Measurements from ENCODE around the gene SLC34A3. TPM values are rescaled to one million over a fixed set of nuclear protein-coding genes. Genes with fewer than 3 reads are reported as not detected.

Gene SLC34A3
- total and polyA plus RNA-seq, 2 of the 8 experiments (the other 6 are each of a cell fraction or from before 2014, with no cell fraction given) = 0.08 TPM; not detected in 1

GRCh38 chr9:137191691-137192447, 38.8 kb upstream of the SLC34A3 start:
- H3K23me2 ChIP-seq (ENCODE audit: low read depth, low read length) = peaks cover 8% of the 10 kb centered on the region; the same call in 1 of the 2 replicates
- H2BK12ac ChIP-seq (ENCODE audit: low read depth, low read length) = no peak overlapping the region
- no peak overlapping the region for H4K5ac ChIP-seq (ENCODE audit: insufficient read length, low read depth, low read length)
- FAIRE-seq (no peak), DNase-seq (ENCODE audit: low read depth in 1 of 2, low spot score in 2 of 2) (no peak)
- no peak overlapping the region for H2BK120ac ChIP-seq (replicated peaks; ENCODE audit: low read depth, low read length)
- no peak overlapping the region for H3K14ac ChIP-seq (ENCODE audit: insufficient read length)
- H3K79me1 ChIP-seq (ENCODE audit: low read depth, low read length) = peaks cover 10% of the 10 kb centered on the region
- no peak overlapping the region for H3K56ac ChIP-seq (replicated peaks; ENCODE audit: insufficient read length, low read depth, low read length)
- H3K4ac ChIP-seq (replicated peaks; ENCODE audit: insufficient read length, low read depth, low read length) = no peak overlapping the region
- no peaks in the 10 kb centered on the region for H3K9me3 ChIP-seq (ENCODE audit: insufficient read depth in 2 of 2, low read depth in 1 of 2, low read length in 1 of 2)
- H2BK20ac ChIP-seq (ENCODE audit: low read length) = no peak overlapping the region
- H2AK5ac ChIP-seq (ENCODE audit: low read depth, low read length) = no peak overlapping the region
- H2BK15ac ChIP-seq (ENCODE audit: low read length) = no peak overlapping the region
- no peak overlapping the region for H3K23ac ChIP-seq (ENCODE audit: insufficient read length)
- peaks cover 0 to 34% (median 10%) of the 10 kb centered on the region in 4 experiments; a peak in 6 of 7 replicates for H3K4me1 ChIP-seq (replicated peaks in 1 of 4; ENCODE audit: control insufficient read depth in 3 of 4, insufficient read depth in 4 of 4, low read length in 3 of 4)
- no peak overlapping the region; the same call in 1 of the 2 replicates for H4K8ac ChIP-seq (ENCODE audit: extremely low read depth, insufficient read depth, low read length)
- no peak overlapping the region for H3K4me2 ChIP-seq (ENCODE audit: insufficient read depth in 1 of 2, low read depth in 2 of 2, low read length in 2 of 2)
- H3K36me3 ChIP-seq (ENCODE audit: control insufficient read depth in 2 of 4, insufficient read depth in 4 of 4, low read length in 3 of 4) = peaks cover 0 to 4% (median 1%) of the 10 kb centered on the region in 4 experiments; a peak in 2 of 8 replicates
- peaks cover 15 to 37% of the 10 kb centered on the region in 2 experiments for H4K20me1 ChIP-seq (replicated peaks in 1 of 2; ENCODE audit: control insufficient read depth in 1 of 2, insufficient read depth in 2 of 2, low read length in 2 of 2)
- peaks cover 0 to 27% of the 10 kb centered on the region in 2 experiments; a peak in 2 of 4 replicates for H3K79me2 ChIP-seq (ENCODE audit: control insufficient read depth in 1 of 2, insufficient read depth in 2 of 2, low read length in 2 of 2)
- POLR2A ChIA-PET (ENCODE audit: partially characterized antibody) = interaction anchor here (0.8 to 11.0 kb wide), 10 partner anchors 10 to 62 kb away, joined by 3 to 107 read pairs (median 4); partner anchors contain the start of genes NDOR1, RNF224, TMEM203 and TPRN
- CTCF ChIA-PET (ENCODE audit: partially characterized antibody) = interaction anchor here (1.1 to 14.0 kb wide), 7 partner anchors 7 to 61 kb away, joined by 3 to 204 read pairs (median 5); partner anchors contain the start of genes CYSRT1, LRRC26, RNF208 and RNF224
- H2AFZ ChIP-seq (ENCODE audit: low read length) = no peak overlapping the region
- no peak overlapping the region for H2BK5ac ChIP-seq (ENCODE audit: low read depth, low read length)
- no peaks in the 10 kb centered on the region for H3K27me3 ChIP-seq (replicated peaks in 1 of 4; ENCODE audit: control insufficient read depth in 3 of 4, extremely low read depth in 1 of 4, insufficient read depth in 3 of 4, low read length in 3 of 4)
- no peak overlapping the region for H3K9ac ChIP-seq (replicated peaks in 1 of 4; ENCODE audit: extremely low read depth in 1 of 4, low read depth in 3 of 4, low read length in 3 of 4)
- no peak overlapping the region for H3K27ac ChIP-seq (ENCODE audit: low read depth, low read length)
- no peak overlapping the region for H3K18ac ChIP-seq (ENCODE audit: extremely low read depth, low read length)
- no peak overlapping the region for H3K4me3 ChIP-seq (ENCODE audit: extremely low read depth in 1 of 4, insufficient read depth in 2 of 4, low read depth in 3 of 4, low read length in 4 of 4)
- WGBS, 2 experiments (ENCODE audit: extremely low coverage in 1 of 2, insufficient coverage in 1 of 2, insufficient read length in 1 of 2, insufficient replicate concordance in 2 of 2, low coverage in 1 of 2, low lambda C conversion rate in 2 of 2, missing lambda C conversion rate in 1 of 2) = 93% methylated on average over 16 of the region's 22 CpGs; no CpG with 5 or more reads in 1 of the 2 experiments
- H4K91ac ChIP-seq (replicated peaks; ENCODE audit: insufficient read length, low read length) = no peak overlapping the region
- no peak for TF ChIP-seq YY1 (IDR thresholded peaks at IDR 0.05; ENCODE audit: low read depth, low read length)
- no peak for TF ChIP-seq EGR1 (IDR thresholded peaks at IDR 0.05; ENCODE audit: borderline replicate concordance, low read depth, low read length)
- no peak for TF ChIP-seq TAF7 (optimal IDR thresholded peaks at IDR 0.05; ENCODE audit: borderline replicate concordance, low read depth, low read length)
- TF ChIP-seq SUZ12 (IDR thresholded peaks at IDR 0.05; ENCODE audit: low read length) = no peak
- no peak for TF ChIP-seq FOSL1 (IDR thresholded peaks at IDR 0.05; ENCODE audit: insufficient read depth, low read depth, low read length)
- TF ChIP-seq KDM1A (IDR thresholded peaks at IDR 0.05; ENCODE audit: borderline replicate concordance, low read length) = no peak
- TF ChIP-seq TEAD4 (IDR thresholded peaks at IDR 0.05; ENCODE audit: low read depth, low read length) = no peak
- TF ChIP-seq CTCF (IDR thresholded peaks at IDR 0.05; ENCODE audit: control extremely low read depth in 1 of 3, insufficient read depth in 1 of 3, low read depth in 1 of 3, low read length in 3 of 3) = no peak

Measured in H1 (cell line).